ENCODE results near the gene ADGRD1.

The ADGRD1 gene

GRCh38 chr12:131112021-131112420 is 158.3 kb downstream of the ADGRD1 start:
- TF ChIP-seq, protein P1, sequence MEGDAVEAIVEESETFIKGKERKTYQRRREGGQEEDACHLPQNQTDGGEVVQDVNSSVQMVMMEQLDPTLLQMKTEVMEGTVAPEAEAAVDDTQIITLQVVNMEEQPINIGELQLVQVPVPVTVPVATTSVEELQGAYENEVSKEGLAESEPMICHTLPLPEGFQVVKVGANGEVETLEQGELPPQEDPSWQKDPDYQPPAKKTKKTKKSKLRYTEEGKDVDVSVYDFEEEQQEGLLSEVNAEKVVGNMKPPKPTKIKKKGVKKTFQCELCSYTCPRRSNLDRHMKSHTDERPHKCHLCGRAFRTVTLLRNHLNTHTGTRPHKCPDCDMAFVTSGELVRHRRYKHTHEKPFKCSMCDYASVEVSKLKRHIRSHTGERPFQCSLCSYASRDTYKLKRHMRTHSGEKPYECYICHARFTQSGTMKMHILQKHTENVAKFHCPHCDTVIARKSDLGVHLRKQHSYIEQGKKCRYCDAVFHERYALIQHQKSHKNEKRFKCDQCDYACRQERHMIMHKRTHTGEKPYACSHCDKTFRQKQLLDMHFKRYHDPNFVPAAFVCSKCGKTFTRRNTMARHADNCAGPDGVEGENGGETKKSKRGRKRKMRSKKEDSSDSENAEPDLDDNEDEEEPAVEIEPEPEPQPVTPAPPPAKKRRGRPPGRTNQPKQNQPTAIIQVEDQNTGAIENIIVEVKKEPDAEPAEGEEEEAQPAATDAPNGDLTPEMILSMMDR (IDR thresholded peaks at IDR 0.05; ENCODE audit: borderline replicate concordance, insufficient read depth, low read depth, low read length), result no peak
- no peak overlapping the region for H3K4me3 ChIP-seq (ENCODE audit: low read depth, low read length)

DNA sequence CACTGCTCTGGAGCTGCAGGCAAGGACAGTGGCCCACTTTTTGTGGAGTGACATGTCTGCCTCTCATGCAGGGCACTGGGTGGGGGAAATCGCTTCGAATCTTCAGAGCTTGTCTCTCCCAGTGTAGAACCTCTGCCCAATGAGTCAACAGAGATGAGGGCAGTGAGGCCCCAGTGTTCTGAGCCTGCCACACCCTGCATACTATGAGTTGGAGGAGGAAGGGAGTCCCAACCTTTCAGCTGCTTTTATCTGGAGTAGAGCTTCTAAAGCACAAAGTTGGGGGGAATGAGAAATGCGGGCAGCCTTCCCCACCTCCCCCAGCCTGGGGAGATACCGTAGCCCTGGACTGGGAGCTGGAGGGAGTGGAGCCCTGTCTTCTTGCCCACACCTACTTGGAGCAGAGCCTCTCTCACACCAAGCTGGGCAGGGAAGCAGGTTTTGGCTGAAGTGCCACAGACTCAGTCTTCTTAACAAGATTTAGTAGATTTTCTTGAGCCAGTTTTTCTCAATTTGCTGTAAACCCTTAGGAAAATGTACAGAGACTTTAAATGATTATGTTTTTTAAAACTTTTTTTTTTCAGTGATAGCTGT is 159.1 kb downstream of the ADGRD1 start:
- TF ChIP-seq, protein P1 (IDR thresholded peaks at IDR 0.05; ENCODE audit: borderline replicate concordance, insufficient read depth, low read depth, low read length), result no peak
- H3K4me3 ChIP-seq (ENCODE audit: low read depth, low read length), result no peak overlapping the region

DNA sequence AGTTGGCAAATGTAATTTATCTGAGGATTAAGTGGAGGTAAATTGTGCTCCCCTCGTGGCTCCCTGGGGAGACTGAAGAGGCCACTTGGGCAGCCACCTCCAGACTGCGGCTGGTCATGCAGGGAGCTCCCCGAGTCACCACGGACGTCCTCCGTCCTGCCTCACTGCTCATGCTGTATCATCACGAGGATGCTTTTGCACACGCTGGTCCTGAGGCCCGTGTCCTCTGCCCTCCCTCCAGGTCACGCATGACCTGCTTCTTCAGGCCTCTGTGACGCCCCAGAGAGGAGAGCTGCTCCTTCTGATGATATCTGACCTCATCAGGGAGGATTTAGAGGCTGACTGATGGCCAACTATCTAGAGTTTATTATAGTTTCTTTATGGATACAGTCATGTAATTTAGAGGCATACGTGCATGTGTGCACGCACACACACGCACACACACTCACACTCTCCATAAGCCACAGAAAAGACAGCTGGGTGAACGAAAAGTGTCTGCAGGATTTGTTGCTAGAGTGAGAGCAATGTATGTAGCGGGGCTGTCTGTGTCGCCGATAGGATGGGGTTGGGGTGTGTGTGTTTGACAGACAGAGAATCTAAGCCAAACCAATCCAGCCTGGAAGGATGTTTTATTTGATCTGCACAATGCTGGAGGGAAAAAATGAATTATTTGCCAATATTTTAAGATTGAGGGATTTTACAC is 160.0 kb downstream of the ADGRD1 start:
- TF ChIP-seq, protein P1 (IDR thresholded peaks at IDR 0.05; ENCODE audit: borderline replicate concordance, insufficient read depth, low read depth, low read length), result no peak
- H3K4me3 ChIP-seq (ENCODE audit: low read depth, low read length), result no peak overlapping the region

DNA sequence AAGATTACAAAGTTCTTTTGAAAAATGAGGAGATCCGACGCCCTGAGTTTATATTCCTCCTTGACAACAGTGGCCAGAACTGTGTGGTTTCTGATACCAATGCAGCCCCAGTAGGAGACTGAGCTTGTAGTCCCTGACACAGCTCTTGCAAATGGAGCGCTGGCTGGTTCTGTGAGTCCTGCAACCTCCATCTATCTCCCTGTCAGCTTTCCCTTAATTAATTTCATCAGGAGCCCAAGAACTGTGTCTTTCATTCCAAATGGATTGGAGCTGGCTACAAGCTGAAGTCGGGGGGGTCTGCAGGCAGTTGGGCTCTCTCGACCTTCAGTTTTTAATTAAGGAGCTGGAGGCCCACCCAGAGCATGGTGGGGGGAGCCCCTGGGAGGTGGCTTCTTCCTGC is 160.6 kb downstream of the ADGRD1 start:
- no peak overlapping the region for H3K4me3 ChIP-seq (ENCODE audit: low read depth, low read length)
- TF ChIP-seq, protein P1 (IDR thresholded peaks at IDR 0.05; ENCODE audit: borderline replicate concordance, insufficient read depth, low read depth, low read length), result no peak

DNA sequence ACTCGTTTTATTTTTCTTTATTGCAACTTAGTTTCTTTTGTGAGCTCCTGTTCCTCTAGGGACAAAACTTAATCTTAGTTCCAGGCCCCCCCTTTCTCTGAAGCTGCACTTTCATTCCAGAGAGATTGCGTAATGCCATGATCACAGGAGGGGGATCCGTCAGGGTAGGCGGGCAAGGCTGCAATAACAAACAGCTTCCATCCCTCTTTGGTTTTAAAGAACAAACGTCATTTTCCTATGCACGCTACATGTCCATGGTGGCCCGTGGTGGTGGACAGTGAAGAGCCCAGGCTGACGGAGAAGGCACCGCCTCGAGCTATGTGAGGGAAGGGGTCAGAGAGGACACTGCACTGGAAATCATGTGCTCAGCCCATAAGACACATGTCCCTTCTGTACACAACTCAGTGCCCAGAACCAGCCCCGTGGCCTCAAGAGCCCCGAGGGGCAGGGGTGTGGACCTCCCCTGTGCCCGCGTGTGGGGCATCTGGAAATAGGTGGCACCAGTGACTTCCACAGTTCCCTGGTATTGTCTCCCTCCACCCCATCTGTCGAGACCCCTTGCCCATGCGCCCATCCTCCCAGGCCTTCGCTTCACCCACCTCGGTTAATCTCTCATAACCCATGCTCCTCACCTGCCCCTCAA is 161.4 kb downstream of the ADGRD1 start:
- TF ChIP-seq, protein P1 (IDR thresholded peaks at IDR 0.05; ENCODE audit: borderline replicate concordance, insufficient read depth, low read depth, low read length), result no peak
- no peak overlapping the region for H3K4me3 ChIP-seq (ENCODE audit: low read depth, low read length)

- no peak overlapping the region for H3K4me3 ChIP-seq (ENCODE audit: low read depth, low read length)
- TF ChIP-seq, protein P1 (IDR thresholded peaks at IDR 0.05; ENCODE audit: borderline replicate concordance, insufficient read depth, low read depth, low read length), result no peak
Measured at GRCh38 chr12:131115766-131116467, 162.2 kb downstream of the ADGRD1 start.

Data from GM12875 (cell line).